ENCODE data around the gene COL6A2.
"Not testable (repeated sequence)": the region's sequence is repeated elsewhere in the genome, so short reads cannot be mapped to it uniquely, and the experiment has no call there.

Gene COL6A2

GRCh38 chr21:46060596-46061061, 37.3 kb upstream of the COL6A2 start:
- no peak for DNase-seq (ENCODE audit: low read depth in 2 of 2)

GRCh38 chr21:46061063-46061462, 36.8 kb upstream of the COL6A2 start:
- DNase-seq (ENCODE audit: low read depth in 2 of 2), result no peak

- no peak for DNase-seq (ENCODE audit: low read depth in 2 of 2)
Measured at GRCh38 chr21:46061518-46061917, 36.4 kb upstream of the COL6A2 start.

- DNase-seq (ENCODE audit: low read depth in 2 of 2), result no peak
Measured at GRCh38 chr21:46061950-46062349, 36.0 kb upstream of the COL6A2 start.

GRCh38 chr21:46062471-46063211, 35.3 kb upstream of the COL6A2 start:
- DNase-seq (ENCODE audit: low read depth in 2 of 2), result no peak

GRCh38 chr21:46063227-46063626, 34.7 kb upstream of the COL6A2 start:
- DNase-seq (ENCODE audit: low read depth in 2 of 2), result no peak

GRCh38 chr21:46063734-46064680, 33.9 kb upstream of the COL6A2 start:
- DNase-seq (ENCODE audit: low read depth in 2 of 2), result no peak

GRCh38 chr21:46064870-46065214, 33.1 kb upstream of the COL6A2 start:
- no peak for DNase-seq (ENCODE audit: low read depth in 2 of 2)

- no peak for DNase-seq (ENCODE audit: low read depth in 2 of 2)
Measured at GRCh38 chr21:46065215-46065913, 32.5 kb upstream of the COL6A2 start.

GRCh38 chr21:46065914-46066551, 31.9 kb upstream of the COL6A2 start:
- DNase-seq (ENCODE audit: low read depth in 2 of 2), result no peak

GRCh38 chr21:46066591-46067331, 31.2 kb upstream of the COL6A2 start:
- no peak for DNase-seq (ENCODE audit: low read depth in 2 of 2)

- DNase-seq (ENCODE audit: low read depth in 2 of 2), result no peak
Measured at GRCh38 chr21:46067505-46068201, 30.3 kb upstream of the COL6A2 start.

GRCh38 chr21:46068516-46069079, 29.3 kb upstream of the COL6A2 start:
- no peak for DNase-seq (ENCODE audit: low read depth in 2 of 2)

- DNase-seq (ENCODE audit: low read depth in 2 of 2), result no peak
Measured at GRCh38 chr21:46069166-46069565, 28.7 kb upstream of the COL6A2 start.

- no peak for DNase-seq (ENCODE audit: low read depth in 2 of 2)
Measured at GRCh38 chr21:46069719-46070279, 28.1 kb upstream of the COL6A2 start.

GRCh38 chr21:46071082-46071481, 26.8 kb upstream of the COL6A2 start:
- DNase-seq (ENCODE audit: low read depth in 2 of 2), result no peak

GRCh38 chr21:46076724-46077123, 21.2 kb upstream of the COL6A2 start:
- not testable (repeated sequence) for DNase-seq (ENCODE audit: low read depth in 2 of 2)

GRCh38 chr21:46077674-46078101, 20.2 kb upstream of the COL6A2 start:
- DNase-seq (ENCODE audit: low read depth in 2 of 2), result no peak

GRCh38 chr21:46078322-46078977, 19.5 kb upstream of the COL6A2 start:
- no peak for DNase-seq (ENCODE audit: low read depth in 2 of 2)

Measured in activated CD4-positive, alpha-beta T cell treated with anti-CD3 and anti-CD28 coated beads for 24 hours (primary cell).